Adrenal gland (tissue), 12 donors: ENCODE measurements around the gene LYSMD4. TPM values are rescaled to one million over a fixed set of nuclear protein-coding genes. Genes with fewer than 3 reads are reported as not detected.

Source experiments
- DNase-seq, 7 donors: peaks; one replicate each; pipeline ENCODE4 v3.0.0-alpha.2; 2019 to 2020
- H3K27ac ChIP-seq, 5 donors: fragments of 200-600 bp; sonication (generic) in 4 of 5; 1 replicate in 3 of 5; 2 replicates in 2 of 5; pipeline versions ENCODE4 v1.5.1 to v1.8.0; 2016 to 2020; ENCODE audit warnings: mild to moderate bottlenecking in 1 of 5
- H3K27me3 ChIP-seq: fragments of 200-600 bp; 2 replicates; pipeline ENCODE4 v1.8.0; 2021
- H3K36me3 ChIP-seq, 2 donors: fragments of 200-600 bp; replicated peaks in 1 of 2; 1 replicate in 1 of 2; 2 replicates in 1 of 2; pipeline versions ENCODE4 v1.5.1 to v1.8.0; 2018 to 2022
- H3K4me1 ChIP-seq, 2 donors: fragments of 200-600 bp; replicated peaks in 1 of 2; 1 replicate in 1 of 2; 2 replicates in 1 of 2; pipeline versions ENCODE4 v1.5.1 to v1.8.0; 2018 to 2021
- H3K4me3 ChIP-seq, 4 donors: fragments of 200-600 bp; sonication (generic) in 3 of 4; one replicate each; pipeline ENCODE4 v1.5.1; 2016 to 2018
- H3K9me3 ChIP-seq, 3 donors: fragments of 200-600 bp; sonication (generic) in 1 of 3; replicated peaks in 1 of 3; 1 replicate in 2 of 3; 2 replicates in 1 of 3; pipeline versions ENCODE4 v1.5.1 to v1.8.0; 2016 to 2021
- POLR2A ChIP-seq, 2 donors: fragments of 450-650 bp; IDR thresholded peaks; one replicate each; pipeline ENCODE4 v1.6.1; 2017; ENCODE audit warnings: antibody characterized with exemption in 2 of 2, mild to moderate bottlenecking in 2 of 2, moderate library complexity in 1 of 2
- WGBS, 4 donors: extraction: QIAGEN DNeasy Blood & Tissue Kit in 2 of 4; methylation state at CpG; one replicate each; pipeline versions ENCODE4 v1.1.5 to v1.1.7; 2013 to 2017; 5-methylcytosine and 5-hydroxymethylcytosine counted together
- intact Hi-C, 2 donors: fragments of 100-400 bp; cut with DNase I; formaldehyde crosslinking; loops; one replicate each; pipeline versions ENCODE4 v1.14.1 to v1.15.0; 2022 to 2023
- polyA plus RNA-seq, 3 donors: library from polyadenylated mRNA; stranded (reverse); fragments of 200-250 nt in 2 of 3; fragments of 350-450 nt in 1 of 3; fragmentation: Illumina TruSeq in 1 of 3; extraction: RNeasy Lipid Tissue Mini Kit (QIAGEN cat#74804) in 1 of 3; gene quantifications; one replicate each; pipeline ENCODE4 v1.2.3, GENCODE V29; 2013 to 2014
- small RNA-seq, 2 donors: library from RNA; depleted of rRNA; stranded (forward); fragments of <200 nt; gene quantifications; one replicate each; pipeline ENCODE3, GENCODE V24; 2016
- total RNA-seq, 9 donors: library from RNA; depleted of rRNA in 4 of 9; stranded (reverse); fragments of >200 nt in 4 of 9; fragments of 120-200 nt in 1 of 9; fragmentation: NEBNext Ultra II Directional in 1 of 9; extraction: Animal tissue kit (Norgen Biotek cat#: 25700) in 1 of 9; gene quantifications; one replicate each; pipeline versions ENCODE4 v1.1.0 to v1.2.4, GENCODE V29; 2013 to 2023
- TF ChIP-seq, protein P1 (sequence below), 6 experiments: fragments of 450-650 bp in 4 of 6; fragments of 200-600 bp in 2 of 6; sonication (generic) in 1 of 6; IDR thresholded peaks; 1 replicate in 5 of 6; 2 replicates in 1 of 6; pipeline versions ENCODE4 v1.5.1 to v1.8.0; 2016 to 2021; ENCODE audit warnings: antibody characterized with exemption in 6 of 6, mild to moderate bottlenecking in 2 of 6, moderate library complexity in 1 of 6
- donor health status: healthy with polysubstance abuse.
- donor health status: Bipolar disorder and iron deficiency.
- donor health status: DM: yes; HTN: yes; CAD: no.
- donor health status: DM: no; HTN: no; CAD: no.
- donor health status: DM: no; HTN: no; CAD: no.
- donor health status: DM: yes; HTN: yes; CAD: no.

The LYSMD4 gene
- total and polyA plus RNA-seq, 12 donors: 1.7 to 8.4 (median 6.5) TPM

DNA sequence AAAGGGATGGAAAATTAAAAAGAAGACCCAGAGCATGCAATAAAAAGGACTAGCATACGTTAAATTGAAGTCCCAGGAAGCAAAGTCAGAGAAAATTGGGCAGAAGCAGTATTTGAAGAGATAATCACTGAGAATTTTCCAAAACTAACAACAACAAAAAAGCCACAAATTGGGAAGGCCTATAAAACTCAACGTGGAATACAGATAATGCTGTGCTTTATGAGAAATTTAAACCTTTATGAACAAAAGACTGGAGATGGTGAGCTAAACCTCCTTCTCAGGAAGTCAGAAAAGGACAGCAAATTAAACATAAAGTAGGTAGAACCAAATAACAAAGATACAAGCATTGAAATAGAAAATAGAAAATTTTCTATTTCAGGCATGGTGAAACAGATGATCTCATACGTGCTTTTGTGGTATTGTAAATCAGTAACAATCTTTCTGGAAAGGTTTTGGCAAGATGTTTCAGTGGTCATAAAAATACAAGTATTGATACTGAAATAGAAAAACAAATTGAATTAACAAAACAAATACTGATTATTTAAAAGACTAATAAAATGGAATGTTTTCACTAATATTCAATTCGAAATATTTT is 55.6 kb downstream of the LYSMD4 start:
- Histone ChIP-seq H3K27ac (no peak overlapping the region), H3K36me3 (peaks cover 0 to 29% of the 10 kb centered on the region in 2 donors), H3K4me3 (no peak overlapping the region), H3K27me3 (no peaks in the 10 kb centered on the region), H3K9me3 (no peaks in the 10 kb centered on the region), H3K4me1 (no peaks in the 10 kb centered on the region)
- intact Hi-C loops: no loop called here
- DNase-seq: no peak
- TF ChIP-seq POLR2A (IDR thresholded peaks at IDR 0.05): no peak
- TF ChIP-seq, protein P1, sequence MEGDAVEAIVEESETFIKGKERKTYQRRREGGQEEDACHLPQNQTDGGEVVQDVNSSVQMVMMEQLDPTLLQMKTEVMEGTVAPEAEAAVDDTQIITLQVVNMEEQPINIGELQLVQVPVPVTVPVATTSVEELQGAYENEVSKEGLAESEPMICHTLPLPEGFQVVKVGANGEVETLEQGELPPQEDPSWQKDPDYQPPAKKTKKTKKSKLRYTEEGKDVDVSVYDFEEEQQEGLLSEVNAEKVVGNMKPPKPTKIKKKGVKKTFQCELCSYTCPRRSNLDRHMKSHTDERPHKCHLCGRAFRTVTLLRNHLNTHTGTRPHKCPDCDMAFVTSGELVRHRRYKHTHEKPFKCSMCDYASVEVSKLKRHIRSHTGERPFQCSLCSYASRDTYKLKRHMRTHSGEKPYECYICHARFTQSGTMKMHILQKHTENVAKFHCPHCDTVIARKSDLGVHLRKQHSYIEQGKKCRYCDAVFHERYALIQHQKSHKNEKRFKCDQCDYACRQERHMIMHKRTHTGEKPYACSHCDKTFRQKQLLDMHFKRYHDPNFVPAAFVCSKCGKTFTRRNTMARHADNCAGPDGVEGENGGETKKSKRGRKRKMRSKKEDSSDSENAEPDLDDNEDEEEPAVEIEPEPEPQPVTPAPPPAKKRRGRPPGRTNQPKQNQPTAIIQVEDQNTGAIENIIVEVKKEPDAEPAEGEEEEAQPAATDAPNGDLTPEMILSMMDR (IDR thresholded peaks at IDR 0.05): no peak
- WGBS, 4 donors: 87 to 93% (median 91%) methylated on average over 4 of the region's 4 CpGs

Small RNA genes within 50 kb of the gene (small RNA-seq; reads per million reads assigned to genes)
- gene RF00019: 0 reads per million in 2 donors

Other genes with a start within 250 kb of the LYSMD4 start
- 10 to 100 TPM; 36.5 to 91.7 (median 53.8) TPM for gene MEF2A, start 167.5 kb downstream of the LYSMD4 start, total RNA-seq
- gene MEF2A, start 167.5 kb downstream of the LYSMD4 start, polyA plus RNA-seq: 10 to 100 TPM; 20.6 to 49.4 (median 27.3) TPM